Thymus (tissue), 11 donors: ENCODE data around the gene ATP6V1F. TPM values are rescaled to one million over a fixed set of nuclear protein-coding genes. Genes with fewer than 3 reads are reported as not detected.

Experiments
- DNase-seq, 9 donors: peaks; one replicate each; pipeline ENCODE4 v3.0.0-alpha.2; 2013; ENCODE audit warnings: low spot score in 9 of 9, low read depth in 6 of 9, missing footprints in 1 of 9
- H3K27ac ChIP-seq, 2 donors: one replicate each; pipeline ENCODE4 v1.5.1; 2013; ENCODE audit warnings: control low read depth in 1 of 2, low read depth in 1 of 2, low read length in 1 of 2, mild to moderate bottlenecking in 1 of 2, moderate library complexity in 1 of 2
- H3K27me3 ChIP-seq, 2 donors: one replicate each; pipeline ENCODE4 v1.5.1; 2013; ENCODE audit warnings: low read length in 1 of 2; ENCODE audit not compliant: control insufficient read depth in 2 of 2, insufficient read depth in 1 of 2
- H3K36me3 ChIP-seq, 2 donors: one replicate each; pipeline ENCODE4 v1.5.1; 2013; ENCODE audit warnings: low read length in 1 of 2, mild to moderate bottlenecking in 1 of 2, moderate library complexity in 1 of 2; ENCODE audit not compliant: control insufficient read depth in 2 of 2, insufficient read depth in 2 of 2
- H3K4me1 ChIP-seq, 2 donors: one replicate each; pipeline ENCODE4 v1.5.1; 2013; ENCODE audit warnings: low read length in 2 of 2; ENCODE audit not compliant: control insufficient read depth in 2 of 2, insufficient read depth in 2 of 2
- H3K4me3 ChIP-seq, 2 donors: one replicate each; pipeline ENCODE4 v1.5.1; 2013; ENCODE audit warnings: low read length in 2 of 2, control low read depth in 1 of 2, mild to moderate bottlenecking in 1 of 2
- H3K9me3 ChIP-seq, 2 donors: one replicate each; pipeline ENCODE4 v1.5.1; 2013; ENCODE audit warnings: low read length in 1 of 2, mild to moderate bottlenecking in 1 of 2; ENCODE audit not compliant: control insufficient read depth in 2 of 2, insufficient read depth in 1 of 2
- WGBS: extraction: QIAGEN DNeasy Blood & Tissue Kit; methylation state at CpG from one replicate; pipeline ENCODE4 v1.1.7; 2013; 5-methylcytosine and 5-hydroxymethylcytosine counted together
- polyA plus RNA-seq: library from polyadenylated mRNA; stranded (reverse); fragments of 200-250 nt; gene quantifications from one replicate; pipeline ENCODE4 v1.2.3, GENCODE V29; 2013
- total RNA-seq: library from RNA; stranded (reverse); fragments of 120-200 nt; gene quantifications from one replicate; pipeline ENCODE4 v1.2.4, GENCODE V29; 2013
- donor health status: healthy.

ATP6V1F gene
- total and polyA plus RNA-seq, 2 donors = 107 to 192 TPM

DNA sequence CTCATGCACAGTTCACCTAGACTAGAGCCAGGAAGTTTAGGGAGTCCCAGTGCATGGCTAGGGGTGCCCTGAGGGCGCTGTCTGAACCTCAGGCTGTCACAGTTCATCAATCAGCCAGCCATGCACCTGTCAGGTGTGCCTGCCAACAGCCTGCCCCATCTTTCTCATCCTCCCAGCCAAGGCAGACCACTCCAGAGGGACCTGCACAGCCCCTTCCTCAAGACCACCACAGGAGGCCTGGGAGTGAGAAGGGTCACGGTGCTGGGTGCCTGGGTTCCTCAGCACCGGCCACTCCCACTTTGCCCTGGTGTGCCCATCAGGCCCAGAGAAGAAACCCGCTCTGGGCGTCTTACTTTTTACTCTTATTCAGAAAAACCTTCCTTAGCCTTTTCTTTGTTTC, 8.4 kb downstream of the ATP6V1F start:
- H3K4me3 ChIP-seq = no peak overlapping the region
- H3K9me3 ChIP-seq = peaks cover 0 to 2% of the 10 kb centered on the region in 2 donors
- H3K27ac ChIP-seq = no peak overlapping the region
- H3K4me1 ChIP-seq = peaks cover 13 to 23% of the 10 kb centered on the region in 2 donors
- no peak for DNase-seq
- H3K27me3 ChIP-seq = peaks cover 10 to 42% of the 10 kb centered on the region in 2 donors
- 99% methylated on average over 5 of the region's 5 CpGs for WGBS
- peaks cover 1 to 6% of the 10 kb centered on the region in 2 donors for H3K36me3 ChIP-seq

GRCh38 chr7:128872394-128872824, 9.8 kb downstream of the ATP6V1F start:
- peaks cover 13 to 20% of the 10 kb centered on the region in 2 donors for H3K4me1 ChIP-seq
- 95% methylated on average over 13 of the region's 13 CpGs for WGBS
- no peak overlapping the region for H3K4me3 ChIP-seq
- DNase-seq = no peak
- no peak overlapping the region for H3K27ac ChIP-seq
- no peaks in the 10 kb centered on the region for H3K36me3 ChIP-seq
- no peaks in the 10 kb centered on the region for H3K9me3 ChIP-seq
- H3K27me3 ChIP-seq = peaks cover 10 to 42% of the 10 kb centered on the region in 2 donors

- Histone ChIP-seq H3K4me1 (peaks cover 13 to 26% of the 10 kb centered on the region in 2 donors), H3K27me3 (peaks cover 10 to 37% of the 10 kb centered on the region in 2 donors), H3K9me3 (no peaks in the 10 kb centered on the region), H3K36me3 (no peaks in the 10 kb centered on the region), H3K4me3 (no peak overlapping the region), H3K27ac (no peak overlapping the region)
- 97% methylated on average over 9 of the region's 9 CpGs for WGBS
- no peak for DNase-seq
Observed at GRCh38 chr7:128873234-128873633, 10.6 kb downstream of the ATP6V1F start.

DNA sequence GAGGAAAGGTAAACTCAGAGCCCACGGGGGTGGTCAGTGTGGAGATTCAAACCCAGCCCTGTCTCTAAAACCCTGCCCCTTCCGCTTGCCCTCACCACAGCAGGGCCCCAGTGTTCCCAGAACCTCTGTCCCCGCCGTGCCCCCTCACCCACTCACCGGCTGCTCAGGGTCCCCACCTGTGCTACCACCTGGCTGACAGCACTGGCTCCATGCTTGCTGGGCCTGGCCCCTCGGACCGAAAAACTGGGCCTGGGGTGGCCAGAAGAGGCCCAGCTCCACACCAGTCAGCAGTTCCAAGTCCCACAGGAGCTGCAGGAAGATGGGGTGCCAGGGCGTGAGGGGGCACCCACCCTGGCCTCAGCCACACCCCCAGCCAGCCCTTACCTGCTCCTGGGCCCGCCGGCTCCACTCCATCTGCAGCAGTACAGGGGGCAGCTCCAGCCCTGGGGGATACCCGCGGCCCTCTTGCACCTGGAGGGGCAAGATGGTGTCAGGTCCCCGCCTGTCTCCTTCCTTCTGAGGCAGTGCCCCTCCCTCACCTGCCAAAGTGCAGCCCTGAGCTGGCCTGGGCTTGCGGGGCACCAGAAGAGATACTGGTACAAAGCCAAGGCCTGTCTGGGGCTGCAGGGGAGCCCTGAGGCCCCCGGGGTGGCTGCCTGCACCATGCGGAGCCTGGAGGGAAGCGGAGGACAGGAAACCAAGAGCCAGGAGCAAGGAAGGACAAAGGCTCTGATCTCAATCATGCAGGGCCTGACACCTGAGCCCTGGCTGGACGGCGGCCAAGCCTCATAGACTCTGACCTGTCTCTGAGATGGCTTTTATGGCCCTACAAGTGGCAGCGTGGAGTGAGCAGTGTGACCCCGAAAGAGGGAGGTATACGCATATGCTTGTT, 11.7 kb downstream of the ATP6V1F start:
- DNase-seq = no peak

GRCh38 chr7:128875523-128875948, 12.9 kb downstream of the ATP6V1F start:
- no peak for DNase-seq
- WGBS = 94% methylated on average over 8 of the region's 8 CpGs
- Histone ChIP-seq H3K9me3 (no peaks in the 10 kb centered on the region), H3K4me1 (peaks cover 0 to 13% of the 10 kb centered on the region in 2 donors), H3K27me3 (peaks cover 0 to 21% of the 10 kb centered on the region in 2 donors), H3K36me3 (no peaks in the 10 kb centered on the region), H3K4me3 (no peak overlapping the region), H3K27ac (no peak overlapping the region)

More for the DNA sequence above, 11.7 kb downstream of the ATP6V1F start:
- Histone ChIP-seq H3K27me3 (peaks cover 6 to 26% of the 10 kb centered on the region in 2 donors), H3K4me3 (no peak overlapping the region), H3K27ac (no peak overlapping the region), H3K4me1 (peaks cover 6 to 18% of the 10 kb centered on the region in 2 donors), H3K9me3 (no peaks in the 10 kb centered on the region), H3K36me3 (no peaks in the 10 kb centered on the region)
- WGBS = 93% methylated on average over 22 of the region's 22 CpGs

GRCh38 chr7:128876127-128876526, 13.5 kb downstream of the ATP6V1F start:
- no peak overlapping the region for H3K4me3 ChIP-seq
- no peaks in the 10 kb centered on the region for H3K36me3 ChIP-seq
- H3K9me3 ChIP-seq = no peaks in the 10 kb centered on the region
- H3K27ac ChIP-seq = no peak overlapping the region
- DNase-seq = no peak
- WGBS = 91% methylated on average over 3 of the region's 3 CpGs
- H3K27me3 ChIP-seq = peaks cover 0 to 15% of the 10 kb centered on the region in 2 donors
- H3K4me1 ChIP-seq = peaks cover 0 to 9% of the 10 kb centered on the region in 2 donors

DNA sequence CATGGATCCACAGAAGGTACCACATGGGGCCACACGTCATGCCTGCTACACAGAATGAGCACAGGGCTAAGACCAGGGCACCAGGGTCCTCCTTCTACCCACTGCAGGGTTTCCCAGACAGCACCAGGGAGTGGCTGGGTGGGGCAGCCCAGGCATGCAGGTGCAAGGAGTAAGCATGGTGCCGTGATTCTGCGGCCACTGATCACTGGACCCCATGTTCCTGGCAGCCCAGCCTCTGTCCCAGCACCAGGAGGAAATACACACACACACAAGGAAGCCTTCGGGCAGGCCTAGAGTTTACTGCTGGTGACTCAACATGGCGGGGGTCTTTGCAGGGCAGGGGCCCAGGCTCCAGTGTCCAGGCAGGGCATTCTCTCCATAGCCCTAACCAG, 13.9 kb downstream of the ATP6V1F start:
- Histone ChIP-seq H3K4me1 (peaks cover 0 to 9% of the 10 kb centered on the region in 2 donors), H3K27ac (no peak overlapping the region), H3K36me3 (no peaks in the 10 kb centered on the region), H3K9me3 (no peaks in the 10 kb centered on the region), H3K27me3 (peaks cover 0 to 14% of the 10 kb centered on the region in 2 donors), H3K4me3 (no peak overlapping the region)
- WGBS = 96% methylated on average over 5 of the region's 5 CpGs
- no peak for DNase-seq

DNA sequence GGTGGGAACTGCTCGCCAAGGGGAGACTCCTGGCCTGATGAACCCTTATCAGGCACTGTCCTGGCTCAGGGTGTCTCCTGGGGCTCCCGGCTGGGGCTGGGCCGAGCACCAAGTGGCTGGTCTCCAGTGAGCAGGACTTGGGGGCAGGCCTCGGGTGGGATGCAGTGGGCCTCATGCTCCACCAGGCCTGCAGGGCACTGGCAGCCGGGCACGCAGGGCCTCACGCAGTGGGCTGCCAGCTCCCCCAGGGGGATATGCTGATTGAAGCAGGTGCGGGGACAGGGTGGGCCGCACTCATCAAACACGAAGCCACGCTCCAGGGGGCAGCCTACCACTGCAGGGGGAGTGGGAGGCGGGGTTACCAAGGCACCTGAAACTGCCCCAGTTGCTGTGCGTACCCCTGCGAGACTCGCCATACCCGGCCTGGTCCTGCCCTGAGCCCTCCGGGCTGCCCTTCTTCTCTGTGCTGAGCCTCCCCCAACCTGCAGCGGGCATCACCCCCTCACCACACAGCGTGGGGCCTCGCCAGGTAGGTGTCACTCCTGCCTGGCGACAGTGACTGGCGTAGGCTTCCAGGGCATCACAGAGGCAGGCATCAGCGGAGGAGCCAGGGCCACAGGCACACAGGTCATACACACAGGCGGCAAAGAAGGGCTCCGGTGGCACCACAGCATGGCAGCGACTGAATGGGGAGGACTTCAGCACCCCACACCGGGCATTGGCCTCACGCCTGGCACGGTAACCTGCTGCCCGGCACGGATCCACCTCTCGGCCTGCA, 14.5 kb downstream of the ATP6V1F start:
- Histone ChIP-seq H3K4me1 (peaks cover 0 to 9% of the 10 kb centered on the region in 2 donors), H3K27me3 (peaks cover 0 to 11% of the 10 kb centered on the region in 2 donors), H3K27ac (no peak overlapping the region), H3K4me3 (no peak overlapping the region), H3K36me3 (no peaks in the 10 kb centered on the region), H3K9me3 (no peaks in the 10 kb centered on the region)
- WGBS = 97% methylated on average over 32 of the region's 32 CpGs
- DNase-seq = no peak

DNA sequence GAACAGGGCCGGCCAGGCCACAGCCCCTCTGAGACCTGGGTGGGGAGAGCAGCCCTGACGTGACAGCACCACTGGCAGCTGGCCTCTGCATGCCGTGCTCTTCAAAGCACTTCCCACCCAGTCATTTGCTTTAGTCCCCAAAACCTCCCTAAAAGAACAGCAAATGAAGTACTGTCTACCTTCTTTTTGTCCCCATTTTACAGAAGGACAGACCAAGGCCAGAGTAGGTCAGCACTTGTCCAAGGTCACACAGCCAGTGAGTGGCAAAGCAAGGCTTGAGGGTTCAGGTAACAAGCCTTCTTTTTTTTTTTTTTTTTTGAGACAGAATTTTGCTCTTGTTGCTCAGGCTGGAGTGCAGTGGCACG, 15.1 kb downstream of the ATP6V1F start:
- no peaks in the 10 kb centered on the region for H3K36me3 ChIP-seq
- peaks cover 0 to 6% of the 10 kb centered on the region in 2 donors for H3K27me3 ChIP-seq
- WGBS = 67% methylated on average over 4 of the region's 4 CpGs
- H3K4me3 ChIP-seq = no peak overlapping the region
- H3K27ac ChIP-seq = no peak overlapping the region
- H3K4me1 ChIP-seq = peaks cover 0 to 9% of the 10 kb centered on the region in 2 donors
- H3K9me3 ChIP-seq = no peaks in the 10 kb centered on the region
- no peak for DNase-seq
